KOPT-K1 (cell line): ENCODE data around the gene MYH3.

Source experiments
- H3K27ac ChIP-seq: fragments of 200-600 bp; sonication (generic); 2 replicates; pipeline ENCODE4 v1.5.1; 2016; ENCODE audit warnings: antibody characterized with exemption, mild to moderate bottlenecking, low read depth, low read length; ENCODE audit not compliant: poor library complexity, severe bottlenecking
- H3K36me3 ChIP-seq: fragments of 200-600 bp; sonication (generic); 2 replicates; pipeline ENCODE4 v1.5.1; 2017; ENCODE audit warnings: antibody characterized with exemption, mild to moderate bottlenecking, low read length, moderate library complexity; ENCODE audit not compliant: insufficient read depth
- H3K9me3 ChIP-seq: fragments of 200-600 bp; sonication (generic); 2 replicates; pipeline ENCODE4 v1.5.1; 2017; ENCODE audit warnings: antibody characterized with exemption, low read length, mild to moderate bottlenecking; ENCODE audit not compliant: insufficient read depth, poor library complexity, severe bottlenecking

MYH3 gene

GRCh38 chr17:10663231-10663630, 6.1 kb upstream of the MYH3 start:
- H3K36me3 ChIP-seq = no peaks in the 10 kb centered on the region

GRCh38 chr17:10661437-10661836, 4.3 kb upstream of the MYH3 start:
- no peaks in the 10 kb centered on the region for H3K9me3 ChIP-seq
- no peaks in the 10 kb centered on the region for H3K36me3 ChIP-seq
- H3K27ac ChIP-seq = no peak overlapping the region

More at GRCh38 chr17:10663231-10663630, 6.1 kb upstream of the MYH3 start:
- H3K27ac ChIP-seq = no peak overlapping the region
- H3K9me3 ChIP-seq = no peaks in the 10 kb centered on the region

GRCh38 chr17:10657879-10658278, 770 bp upstream of the MYH3 start:
- Histone ChIP-seq H3K27ac (no peak overlapping the region), H3K9me3 (no peaks in the 10 kb centered on the region), H3K36me3 (no peaks in the 10 kb centered on the region)

GRCh38 chr17:10653987-10654386, 3.1 kb downstream of the MYH3 start:
- Histone ChIP-seq H3K27ac (no peak overlapping the region), H3K36me3 (no peaks in the 10 kb centered on the region), H3K9me3 (no peaks in the 10 kb centered on the region)

GRCh38 chr17:10652984-10653659, 4.0 kb downstream of the MYH3 start:
- no peaks in the 10 kb centered on the region for H3K36me3 ChIP-seq
- no peak overlapping the region for H3K27ac ChIP-seq
- no peaks in the 10 kb centered on the region for H3K9me3 ChIP-seq

GRCh38 chr17:10651927-10652326, 5.2 kb downstream of the MYH3 start:
- no peaks in the 10 kb centered on the region for H3K9me3 ChIP-seq
- no peaks in the 10 kb centered on the region for H3K36me3 ChIP-seq
- no peak overlapping the region for H3K27ac ChIP-seq

GRCh38 chr17:10649602-10650001, 7.5 kb downstream of the MYH3 start:
- Histone ChIP-seq H3K27ac (no peak overlapping the region), H3K36me3 (no peaks in the 10 kb centered on the region), H3K9me3 (no peaks in the 10 kb centered on the region)

- no peak overlapping the region for H3K27ac ChIP-seq
- H3K9me3 ChIP-seq = no peaks in the 10 kb centered on the region
- no peaks in the 10 kb centered on the region for H3K36me3 ChIP-seq
Observed at GRCh38 chr17:10648956-10649355, 8.2 kb downstream of the MYH3 start.

- no peak overlapping the region for H3K27ac ChIP-seq
- no peaks in the 10 kb centered on the region for H3K9me3 ChIP-seq
- H3K36me3 ChIP-seq = no peaks in the 10 kb centered on the region
Observed at GRCh38 chr17:10648381-10648780, 8.7 kb downstream of the MYH3 start.

- Histone ChIP-seq H3K27ac (no peak overlapping the region), H3K36me3 (no peaks in the 10 kb centered on the region), H3K9me3 (no peaks in the 10 kb centered on the region)
Observed at GRCh38 chr17:10646392-10646990, 10.6 kb downstream of the MYH3 start.

GRCh38 chr17:10640475-10640874, 16.6 kb downstream of the MYH3 start:
- Histone ChIP-seq H3K9me3 (no peaks in the 10 kb centered on the region), H3K27ac (no peak overlapping the region), H3K36me3 (peaks cover 8% of the 10 kb centered on the region; the same call in 1 of the 2 replicates)

- Histone ChIP-seq H3K9me3 (no peaks in the 10 kb centered on the region), H3K36me3 (peaks cover 8% of the 10 kb centered on the region; the same call in 1 of the 2 replicates), H3K27ac (no peak overlapping the region)
Observed at GRCh38 chr17:10638151-10638550, 19.0 kb downstream of the MYH3 start.

GRCh38 chr17:10635290-10635689, 21.8 kb downstream of the MYH3 start:
- no peaks in the 10 kb centered on the region for H3K9me3 ChIP-seq
- peaks cover 8% of the 10 kb centered on the region; the same call in 1 of the 2 replicates for H3K36me3 ChIP-seq
- no peak overlapping the region for H3K27ac ChIP-seq

GRCh38 chr17:10633738-10634379, 23.2 kb downstream of the MYH3 start:
- Histone ChIP-seq H3K9me3 (no peaks in the 10 kb centered on the region), H3K27ac (no peak overlapping the region), H3K36me3 (peaks cover 10% of the 10 kb centered on the region; the same call in 1 of the 2 replicates)

GRCh38 chr17:10631701-10632100, 25.4 kb downstream of the MYH3 start:
- H3K9me3 ChIP-seq = no peaks in the 10 kb centered on the region
- no peak overlapping the region for H3K27ac ChIP-seq
- H3K36me3 ChIP-seq = peaks cover 7% of the 10 kb centered on the region; the same call in 1 of the 2 replicates
